Peyer's patch (tissue), 4 donors: ENCODE data around the gene ZNF750. TPM values are rescaled to one million over a fixed set of nuclear protein-coding genes. Genes with fewer than 3 reads are reported as not detected.

Experiments used
- DNase-seq, 3 donors: peaks; one replicate each; pipeline ENCODE4 v3.0.0-alpha.2; 2017 to 2019
- H3K27ac ChIP-seq, 4 donors: fragments of 200-600 bp; sonication (generic); one replicate each; pipeline ENCODE4 v1.5.1; 2016 to 2019
- H3K27me3 ChIP-seq, 2 donors: fragments of 200-600 bp; sonication (generic); one replicate each; pipeline ENCODE4 v1.5.1; 2019
- H3K36me3 ChIP-seq, 3 donors: fragments of 200-600 bp; sonication (generic); one replicate each; pipeline ENCODE4 v1.5.1; 2016 to 2019
- H3K4me1 ChIP-seq, 4 donors: fragments of 200-600 bp; sonication (generic); one replicate each; pipeline ENCODE4 v1.5.1; 2016 to 2019
- H3K4me3 ChIP-seq, 4 donors: fragments of 200-600 bp; sonication (generic); 1 replicate in 3 of 4; 2 replicates in 1 of 4; pipeline ENCODE4 v1.5.1; 2016 to 2019; ENCODE audit warnings: mild to moderate bottlenecking in 1 of 4
- H3K9me3 ChIP-seq, 4 donors: fragments of 200-600 bp; sonication (generic); one replicate each; pipeline ENCODE4 v1.5.1; 2016 to 2019; ENCODE audit warnings: mild to moderate bottlenecking in 1 of 4
- CTCF ChIP-seq, 6 experiments: fragments of 450-650 bp in 4 of 6; fragments of 200-600 bp in 2 of 6; sonication (generic) in 1 of 6; IDR thresholded peaks; one replicate each; pipeline ENCODE4 v1.5.1; 2017 to 2019; ENCODE audit warnings: antibody characterized with exemption in 6 of 6, mild to moderate bottlenecking in 3 of 6, moderate library complexity in 1 of 6
- POLR2A ChIP-seq, 2 donors: fragments of 450-650 bp; IDR thresholded peaks; one replicate each; pipeline ENCODE4 v1.5.1; 2017; ENCODE audit warnings: antibody characterized with exemption in 2 of 2, mild to moderate bottlenecking in 2 of 2, moderate library complexity in 2 of 2
- total RNA-seq, 4 donors: library from RNA; depleted of rRNA; stranded (reverse); fragments of >200 nt; gene quantifications; one replicate each; pipeline ENCODE4 v1.1.0, GENCODE V29; 2016

The ZNF750 gene
- total RNA-seq, 4 donors from 2014 or later: not detected

- no peak for DNase-seq
- Histone ChIP-seq H3K9me3 (no peaks in the 10 kb centered on the region), H3K4me1 (no peaks in the 10 kb centered on the region), H3K27me3 (no peaks in the 10 kb centered on the region), H3K4me3 (no peak overlapping the region), H3K36me3 (peaks cover 0 to 12% (median 0%) of the 10 kb centered on the region in 3 donors), H3K27ac (no peak overlapping the region)
- no peak for TF ChIP-seq POLR2A (IDR thresholded peaks at IDR 0.05)
These were observed 12.9 kb downstream of the ZNF750 start for GRCh38 chr17:82826956-82827355.

- H3K4me1 ChIP-seq: no peaks in the 10 kb centered on the region
- H3K4me3 ChIP-seq: no peak overlapping the region
- TF ChIP-seq POLR2A (IDR thresholded peaks at IDR 0.05) (no peak), CTCF (IDR thresholded peaks at IDR 0.05) (no peak)
- H3K9me3 ChIP-seq: no peaks in the 10 kb centered on the region
- no peaks in the 10 kb centered on the region for H3K27me3 ChIP-seq
- peaks cover 0 to 12% (median 0%) of the 10 kb centered on the region in 3 donors for H3K36me3 ChIP-seq
- no peak overlapping the region for H3K27ac ChIP-seq
- no peak for DNase-seq
These were observed 13.6 kb downstream of the ZNF750 start for GRCh38 chr17:82826211-82826610.

- Histone ChIP-seq H3K27me3 (no peaks in the 10 kb centered on the region), H3K36me3 (peaks cover 0 to 12% (median 0%) of the 10 kb centered on the region in 3 donors), H3K4me3 (no peak overlapping the region), H3K27ac (no peak overlapping the region), H3K9me3 (no peaks in the 10 kb centered on the region), H3K4me1 (no peaks in the 10 kb centered on the region)
- no peak for DNase-seq
- TF ChIP-seq CTCF (IDR thresholded peaks at IDR 0.05): no peak
- no peak for TF ChIP-seq POLR2A (IDR thresholded peaks at IDR 0.05)
These were observed 14.2 kb downstream of the ZNF750 start for GRCh38 chr17:82825540-82826124.

- TF ChIP-seq POLR2A (IDR thresholded peaks at IDR 0.05) (no peak), CTCF (IDR thresholded peaks at IDR 0.05) (peak in 1 of 6 experiments; percentile 2)
- peaks cover 0 to 28% (median 0%) of the 10 kb centered on the region in 3 donors for H3K36me3 ChIP-seq
- no peak for DNase-seq
These were observed 16.8 kb downstream of the ZNF750 start for GRCh38 chr17:82823004-82823403.

GRCh38 chr17:82822281-82822680 lies 17.5 kb downstream of the ZNF750 start:
- H3K4me1 ChIP-seq: no peaks in the 10 kb centered on the region
- peaks cover 0 to 8% (median 0%) of the 10 kb centered on the region in 4 donors for H3K9me3 ChIP-seq
- no peaks in the 10 kb centered on the region for H3K27me3 ChIP-seq
- H3K4me3 ChIP-seq: no peak overlapping the region
- no peak overlapping the region for H3K27ac ChIP-seq
- DNase-seq: no peak
- H3K36me3 ChIP-seq: peaks cover 0 to 22% (median 0%) of the 10 kb centered on the region in 3 donors
- TF ChIP-seq POLR2A (IDR thresholded peaks at IDR 0.05): no peak
- no peak for TF ChIP-seq CTCF (IDR thresholded peaks at IDR 0.05)

More at GRCh38 chr17:82823004-82823403, 16.8 kb downstream of the ZNF750 start:
- Histone ChIP-seq H3K4me3 (no peak overlapping the region), H3K9me3 (peaks cover 0 to 8% (median 0%) of the 10 kb centered on the region in 4 donors), H3K27me3 (no peaks in the 10 kb centered on the region), H3K27ac (no peak overlapping the region), H3K4me1 (no peaks in the 10 kb centered on the region)

- H3K4me3 ChIP-seq: no peak overlapping the region
- TF ChIP-seq CTCF (IDR thresholded peaks at IDR 0.05): no peak
- TF ChIP-seq POLR2A (IDR thresholded peaks at IDR 0.05): no peak
- H3K36me3 ChIP-seq: peaks cover 0 to 21% (median 0%) of the 10 kb centered on the region in 3 donors
These were observed 18.3 kb downstream of the ZNF750 start for GRCh38 chr17:82821554-82821953.

More at GRCh38 chr17:82821554-82821953, 18.3 kb downstream of the ZNF750 start:
- Histone ChIP-seq H3K27me3 (no peaks in the 10 kb centered on the region), H3K4me1 (no peaks in the 10 kb centered on the region), H3K27ac (no peak overlapping the region), H3K9me3 (peaks cover 0 to 8% (median 0%) of the 10 kb centered on the region in 4 donors)
- DNase-seq: no peak
